Stimulated activated naive CD4-positive, alpha-beta T cell treated with Interleukin-2 at 50 U/mL for 16 hours (primary cell): ENCODE results near the gene NAT9.
A peak's percentile ranks its signal among the peaks of the same experiment; 100 is the strongest.

Experiments
- DNase-seq: peaks from one replicate; lab custom pipeline; 2025; lab: John Stamatoyannopoulos, UW

Gene NAT9

DNA sequence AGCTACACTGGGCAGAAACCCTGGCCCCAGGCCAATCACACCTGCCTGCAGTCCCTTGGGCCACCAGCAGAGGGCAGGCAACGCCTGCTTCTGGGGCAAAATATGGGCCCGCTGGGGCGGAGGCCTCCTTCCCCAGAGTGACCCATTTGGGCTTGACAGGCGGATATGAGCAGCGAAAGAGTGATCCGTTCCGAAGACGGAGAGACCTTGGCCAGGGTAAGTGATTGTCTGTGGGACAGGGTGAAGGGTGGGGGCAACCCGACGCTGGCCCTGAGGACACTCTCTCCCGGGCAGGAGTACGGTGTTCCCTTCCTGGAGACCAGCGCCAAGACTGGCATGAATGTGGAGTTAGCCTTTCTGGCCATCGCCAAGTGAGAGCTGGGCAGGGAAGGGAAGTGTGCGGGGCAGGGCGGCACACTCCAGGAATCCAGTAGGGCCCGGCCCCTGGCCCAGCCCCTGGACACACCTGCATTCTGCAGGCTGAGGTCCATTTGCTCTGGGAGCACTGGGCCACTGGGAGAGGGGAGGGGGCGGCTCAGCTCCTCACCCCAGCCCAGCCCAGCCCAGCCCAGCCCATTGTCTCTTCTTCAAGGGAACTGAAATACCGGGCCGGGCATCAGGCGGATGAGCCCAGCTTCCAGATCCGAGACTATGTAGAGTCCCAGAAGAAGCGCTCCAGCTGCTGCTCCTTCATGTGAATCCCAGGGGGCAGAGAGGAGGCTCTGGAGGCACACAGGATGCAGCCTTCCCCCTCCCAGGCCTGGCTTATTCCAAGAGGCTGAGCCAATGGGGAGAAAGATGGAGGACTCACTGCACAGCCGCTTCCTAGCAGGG lies 31.2 kb downstream of the NAT9 start:
- peak; percentile 80 for DNase-seq

DNA sequence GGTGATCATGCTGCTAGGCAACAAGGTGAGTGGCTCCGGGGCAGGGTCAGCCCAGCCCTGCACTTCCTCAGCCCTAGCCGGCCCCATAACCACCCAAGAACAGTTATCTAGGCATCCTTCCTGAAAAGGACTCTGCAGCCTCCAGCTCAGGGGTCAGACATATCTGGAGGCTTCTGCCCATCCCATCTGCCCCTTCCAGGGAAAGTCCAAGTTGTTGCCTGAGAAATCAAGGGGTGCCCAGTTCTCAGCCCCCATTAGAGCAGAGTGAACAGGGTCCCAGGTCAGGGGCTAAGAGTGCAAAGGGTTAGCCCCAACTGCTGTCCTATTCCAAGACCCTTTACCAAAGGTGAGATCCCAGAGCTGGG lies 31.8 kb downstream of the NAT9 start:
- DNase-seq = no peak

DNA sequence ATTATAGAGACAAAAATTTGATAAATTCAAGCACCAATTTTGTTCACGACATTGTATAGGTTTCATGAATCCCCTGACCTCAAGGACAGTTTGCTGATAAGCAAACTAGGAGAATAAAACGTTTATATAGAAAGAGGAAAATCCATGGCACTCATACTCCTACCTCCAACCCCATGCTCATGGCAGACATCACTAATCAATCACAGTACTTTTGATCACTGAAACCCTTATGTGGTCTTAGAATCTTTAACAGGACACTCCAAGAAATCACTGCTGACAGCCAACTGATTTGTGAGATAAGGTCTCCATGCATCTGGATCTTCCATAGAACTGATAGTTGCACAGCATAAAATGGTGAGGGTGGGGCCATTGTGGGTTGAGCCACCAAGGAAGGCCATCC lies 32.4 kb downstream of the NAT9 start:
- no peak for DNase-seq

DNA sequence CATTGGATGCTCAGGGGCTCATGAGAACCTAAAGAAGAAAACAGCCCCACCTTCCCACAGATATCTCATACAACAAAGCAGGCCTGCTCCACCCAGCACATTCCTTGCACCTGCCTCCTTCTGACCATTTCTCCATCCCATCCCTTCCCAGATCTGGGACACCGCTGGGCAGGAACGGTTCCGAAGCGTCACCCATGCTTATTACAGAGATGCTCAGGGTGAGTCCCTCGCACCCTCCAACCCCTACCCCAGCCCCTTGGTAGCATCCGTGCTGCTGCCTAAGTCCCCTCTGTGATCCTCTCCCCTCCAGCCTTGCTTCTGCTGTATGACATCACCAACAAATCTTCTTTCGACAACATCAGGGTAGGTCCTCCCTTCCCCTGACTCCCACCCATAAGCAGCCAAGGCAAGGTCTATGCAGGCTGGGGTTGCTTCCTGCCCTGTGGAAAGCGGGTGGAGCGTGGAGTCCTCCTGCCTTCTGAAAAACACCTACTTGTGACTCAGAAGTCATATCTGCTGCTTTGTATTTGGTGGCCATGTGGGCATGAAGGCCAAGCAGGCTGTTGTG lies 33.1 kb downstream of the NAT9 start:
- no peak for DNase-seq

DNA sequence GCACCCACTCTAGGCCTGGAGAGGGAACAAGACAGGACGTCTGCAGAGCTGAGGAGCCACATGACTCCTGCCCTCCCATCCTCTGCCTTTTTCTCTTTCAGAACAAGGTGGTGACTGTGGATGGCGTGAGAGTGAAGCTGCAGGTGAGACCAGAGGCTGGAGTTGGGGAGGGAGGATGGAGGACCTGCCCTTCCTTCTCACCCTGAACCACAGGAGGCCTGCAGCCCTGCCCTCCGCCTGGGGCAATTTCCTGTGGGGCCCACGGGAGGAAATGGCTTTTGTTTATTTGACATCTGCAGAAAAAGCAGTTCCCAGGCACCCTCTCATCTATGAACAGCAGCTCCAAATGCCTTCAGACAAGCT lies 34.0 kb downstream of the NAT9 start:
- DNase-seq = peak; percentile 29

DNA sequence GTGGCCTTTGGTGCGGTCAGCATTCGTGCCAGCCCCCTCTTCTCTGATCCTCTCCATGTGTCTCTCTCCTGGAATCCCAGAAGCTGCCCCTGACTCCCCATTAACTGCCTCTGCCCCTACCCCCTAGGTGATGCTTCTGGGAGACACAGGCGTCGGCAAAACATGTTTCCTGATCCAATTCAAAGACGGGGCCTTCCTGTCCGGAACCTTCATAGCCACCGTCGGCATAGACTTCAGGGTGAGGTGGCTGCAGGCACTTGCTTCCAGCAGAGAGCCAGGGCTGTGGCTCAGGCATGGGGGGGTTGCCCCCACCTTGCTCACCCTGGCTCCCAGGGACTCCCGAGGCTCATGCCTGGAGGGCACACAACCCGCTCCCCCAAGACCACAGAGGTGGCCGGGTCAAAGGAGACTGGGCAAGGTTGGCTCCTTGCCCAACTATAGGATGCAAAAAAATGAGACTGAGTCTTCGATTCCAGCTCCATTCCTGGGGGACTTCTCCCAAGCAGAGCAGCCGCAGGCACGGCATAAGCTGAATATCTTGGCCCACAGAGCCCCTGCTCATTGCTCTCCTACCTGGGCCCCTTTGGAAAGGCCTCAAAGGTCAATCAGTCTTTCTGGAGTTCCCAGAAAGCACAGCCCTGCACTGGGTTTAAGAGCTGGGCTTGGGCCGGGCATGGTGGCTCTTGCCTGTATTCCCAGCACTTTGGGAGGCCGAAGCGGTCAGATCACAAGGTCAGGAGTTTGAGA lies 35.3 kb downstream of the NAT9 start:
- DNase-seq = no peak

DNA sequence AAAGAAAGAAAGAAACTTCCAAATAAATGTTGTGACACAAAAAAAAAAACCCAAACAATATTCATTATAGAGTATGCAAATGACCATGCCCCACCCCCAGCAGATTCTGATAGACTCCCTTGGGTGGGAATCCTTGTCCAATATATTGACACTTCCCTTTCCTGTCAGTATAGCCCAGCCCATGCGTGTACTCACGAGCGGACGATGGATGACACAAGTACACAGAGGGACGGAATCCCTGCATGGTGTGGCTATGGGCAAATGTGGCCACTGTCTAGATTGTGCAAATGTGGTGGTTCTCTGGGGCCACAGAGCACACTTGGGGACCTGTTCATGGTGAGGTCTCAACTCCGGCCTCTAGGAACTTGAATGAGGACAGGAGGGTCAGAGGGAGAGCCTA lies 36.0 kb downstream of the NAT9 start:
- DNase-seq = no peak

DNA sequence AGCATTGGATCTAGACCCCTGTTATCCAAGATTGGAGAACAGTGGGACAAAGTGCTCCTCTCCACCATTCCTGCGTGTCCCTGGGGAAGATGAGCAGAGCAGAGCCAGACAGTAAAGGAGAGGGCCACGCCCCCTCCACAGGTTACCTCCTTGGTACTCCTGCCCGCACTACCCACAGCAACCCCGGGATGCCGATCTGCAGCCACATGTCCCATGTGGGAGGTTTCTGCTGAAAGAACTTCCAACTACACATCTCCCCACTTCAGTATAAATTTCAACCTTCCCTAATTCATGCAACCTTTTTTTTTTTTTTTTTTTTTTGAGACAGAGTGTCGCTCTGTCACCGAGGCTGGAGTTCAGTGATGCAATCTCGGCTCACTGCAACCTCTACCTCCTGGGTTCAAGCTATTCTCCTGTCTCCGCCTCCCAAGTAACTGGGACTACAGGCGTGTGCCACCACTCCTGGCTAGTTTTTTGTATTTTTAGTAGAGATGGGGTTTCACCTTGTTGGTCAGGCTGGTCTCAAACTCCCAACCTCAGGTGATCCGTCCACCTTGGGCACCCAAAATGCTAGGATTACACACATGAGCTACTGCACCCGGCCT lies 36.8 kb downstream of the NAT9 start:
- DNase-seq = no peak

DNA sequence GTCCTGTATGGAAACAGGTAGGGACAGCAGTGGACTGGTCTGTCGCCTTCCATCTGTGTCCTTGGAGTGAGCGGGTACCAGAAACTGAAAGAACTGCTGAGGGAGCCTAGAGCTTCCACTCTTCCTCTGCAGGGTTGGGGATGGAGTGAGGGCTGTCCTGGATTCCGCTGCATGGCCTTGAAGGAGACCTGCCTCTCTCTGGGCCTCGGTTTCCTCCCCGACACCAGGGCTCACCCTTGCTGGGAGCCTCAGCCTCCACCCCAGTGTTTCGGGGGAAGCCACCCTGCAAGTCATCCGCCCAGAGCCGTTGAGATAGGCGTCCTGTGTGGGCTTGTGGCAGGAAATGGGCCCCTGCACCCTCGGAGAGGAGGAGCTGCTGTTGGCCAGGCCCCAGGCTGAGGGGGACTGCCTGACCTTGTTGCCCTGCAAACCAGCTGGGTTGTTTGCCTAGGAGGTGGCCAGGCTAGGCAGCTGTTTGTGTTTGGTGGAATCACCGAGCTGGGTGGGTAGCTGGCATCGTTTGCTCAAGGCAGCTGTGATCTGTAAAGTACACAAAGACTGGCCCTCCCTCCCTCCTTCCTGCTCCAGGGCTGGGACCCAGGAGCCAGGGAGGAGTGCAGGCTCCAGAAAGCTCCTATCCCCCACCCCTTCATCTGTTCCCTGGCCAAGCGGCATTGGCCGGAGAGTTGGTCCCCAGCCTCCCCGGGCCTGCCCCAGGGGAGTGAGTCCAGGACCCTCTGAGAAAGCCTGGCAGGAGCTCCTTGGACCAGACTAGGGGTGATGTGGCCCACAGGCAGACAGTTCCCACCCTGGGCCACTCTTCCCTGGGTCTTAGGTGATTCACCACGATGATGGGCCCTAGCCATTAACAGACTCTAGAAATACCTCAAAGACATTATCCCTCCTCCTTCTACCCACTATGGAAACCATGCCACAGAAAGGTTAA lies 37.8 kb downstream of the NAT9 start:
- DNase-seq = peak; percentile 72

DNA sequence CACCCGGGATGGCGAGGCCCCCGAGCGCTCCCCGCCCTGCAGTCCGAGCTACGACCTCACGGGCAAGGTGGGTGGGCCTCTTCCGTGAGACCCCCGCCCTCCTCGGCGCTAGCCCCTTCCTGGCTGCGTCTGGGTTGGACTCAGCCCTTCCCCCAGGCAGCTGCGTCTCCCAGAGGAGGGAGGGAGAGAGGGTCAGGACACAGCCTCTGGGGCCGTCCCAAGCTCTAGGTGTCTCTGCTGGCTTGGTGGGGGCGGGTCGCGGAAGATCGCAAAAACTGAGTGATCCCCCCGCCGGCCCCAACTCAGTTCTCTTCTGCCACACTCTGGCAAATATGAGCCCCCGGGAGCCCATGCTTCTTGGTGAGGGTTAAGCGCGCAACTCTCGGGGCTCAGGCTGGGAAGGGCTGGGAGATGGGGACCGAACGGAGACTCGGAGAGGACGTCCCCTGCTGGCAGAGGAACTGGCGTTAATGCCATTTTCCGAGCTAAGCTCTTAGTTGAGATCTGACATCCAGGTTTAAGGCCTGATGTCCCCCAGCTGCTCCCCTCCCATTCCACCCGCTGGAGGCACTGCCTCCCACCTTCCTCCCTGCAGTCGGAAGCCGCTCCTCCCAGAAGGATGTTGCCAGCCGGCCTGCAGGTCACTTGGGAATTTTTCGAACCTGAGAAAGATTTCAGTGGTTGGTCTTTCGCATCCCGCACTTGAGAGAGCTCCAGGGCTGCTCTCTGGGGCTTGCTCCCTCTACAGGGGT lies 38.7 kb downstream of the NAT9 start:
- peak; percentile 27 for DNase-seq

DNA sequence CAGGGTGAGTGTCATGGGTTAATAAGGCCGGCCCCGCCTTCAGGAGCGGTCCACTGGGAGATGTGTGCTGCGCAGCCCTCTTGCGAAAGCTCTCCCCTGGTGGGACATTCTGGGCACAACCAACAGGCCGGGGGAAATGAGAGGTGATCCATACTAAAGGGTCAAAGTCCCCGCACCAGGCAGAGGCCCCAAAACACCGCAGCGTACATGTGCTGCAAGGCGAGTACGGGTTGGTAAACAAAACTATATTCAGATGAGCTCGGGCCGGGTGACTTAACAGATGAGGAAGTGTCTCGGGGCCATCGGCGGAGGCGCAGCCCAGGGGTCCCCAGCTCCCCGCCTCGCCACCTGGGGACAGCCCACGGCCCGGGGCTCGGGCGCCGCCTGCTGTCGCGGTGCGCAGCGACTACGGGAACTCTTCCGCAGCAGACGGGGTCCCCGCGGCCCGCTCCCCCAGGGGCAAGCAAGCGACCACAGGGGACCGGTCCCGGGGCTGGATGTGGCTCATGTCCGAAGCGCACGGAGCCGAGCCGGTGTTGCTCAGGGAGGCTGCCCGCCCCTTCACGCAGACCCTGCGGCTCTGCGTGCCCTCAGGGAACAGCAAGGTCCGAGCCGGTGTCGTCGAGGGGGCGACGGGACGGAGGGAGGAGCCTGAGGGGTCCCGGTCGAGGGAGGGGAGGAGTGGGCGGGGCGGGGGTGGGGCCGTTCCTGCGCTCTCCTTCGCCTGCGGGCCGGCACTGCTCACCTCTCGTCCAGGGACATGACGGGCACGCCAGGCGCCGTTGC lies 39.4 kb downstream of the NAT9 start, which contains the start of gene RAB37:
Gene RAB37, plus strand, starts transcription at position 744 of the 786 bp plus-strand sequence. Its CDS starts 17 bp downstream, at position 761.
- peak; percentile 37 for DNase-seq

DNA sequence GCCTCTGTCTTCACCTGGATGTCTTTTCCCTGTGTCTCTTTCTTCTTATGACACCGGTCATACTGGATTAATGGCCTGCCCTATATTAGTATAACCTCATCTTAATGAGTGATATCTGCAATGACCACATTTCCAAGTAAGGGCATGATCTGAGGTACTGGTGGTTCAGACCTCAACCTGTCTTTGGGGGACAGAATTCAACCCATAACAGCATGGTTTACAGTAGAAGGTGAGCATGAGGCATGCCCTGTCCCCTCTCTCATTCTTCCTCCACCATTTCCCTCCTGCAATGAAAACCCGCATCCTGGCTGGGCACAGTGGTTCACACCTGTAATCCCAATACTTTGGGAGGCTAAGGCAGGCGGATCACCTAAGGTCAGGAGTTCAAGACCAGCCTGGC lies 41.9 kb downstream of the NAT9 start:
- DNase-seq = no peak

DNA sequence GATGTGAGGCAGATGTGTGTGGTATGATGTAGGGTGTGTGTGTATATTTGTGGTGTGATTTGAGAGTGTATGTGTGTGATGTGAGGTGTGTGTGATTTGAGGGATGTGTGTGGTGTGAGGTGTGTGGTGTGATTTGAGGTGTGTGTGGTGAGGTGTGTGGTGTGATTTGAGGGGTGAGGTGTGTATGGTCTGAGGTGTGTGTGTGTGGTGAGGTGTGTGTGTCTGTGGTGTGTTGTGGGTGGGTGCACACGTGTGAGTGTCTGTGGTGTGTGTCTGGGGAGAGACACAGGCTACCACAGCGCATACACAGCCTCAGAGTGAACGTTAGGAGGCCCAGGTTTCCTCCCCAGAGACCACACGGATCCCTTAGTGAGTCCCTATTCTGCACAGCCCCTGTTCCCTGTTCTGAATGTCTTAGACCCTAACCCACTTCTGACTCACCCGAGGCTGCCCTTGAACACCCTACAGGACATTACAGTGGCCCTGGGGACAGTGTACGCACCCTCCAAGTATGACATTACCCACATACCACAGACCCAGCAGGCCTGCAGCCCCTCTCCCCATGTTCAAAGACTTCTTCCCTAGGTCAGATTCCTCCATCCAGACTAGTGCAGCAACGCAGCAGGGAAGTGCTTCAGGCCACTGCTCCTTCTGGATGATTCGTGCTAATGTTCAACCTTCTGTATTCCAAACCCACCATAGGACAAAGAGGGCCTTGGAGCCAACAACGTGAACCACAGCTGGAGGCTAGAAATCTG lies 42.6 kb downstream of the NAT9 start:
- no peak for DNase-seq

DNA sequence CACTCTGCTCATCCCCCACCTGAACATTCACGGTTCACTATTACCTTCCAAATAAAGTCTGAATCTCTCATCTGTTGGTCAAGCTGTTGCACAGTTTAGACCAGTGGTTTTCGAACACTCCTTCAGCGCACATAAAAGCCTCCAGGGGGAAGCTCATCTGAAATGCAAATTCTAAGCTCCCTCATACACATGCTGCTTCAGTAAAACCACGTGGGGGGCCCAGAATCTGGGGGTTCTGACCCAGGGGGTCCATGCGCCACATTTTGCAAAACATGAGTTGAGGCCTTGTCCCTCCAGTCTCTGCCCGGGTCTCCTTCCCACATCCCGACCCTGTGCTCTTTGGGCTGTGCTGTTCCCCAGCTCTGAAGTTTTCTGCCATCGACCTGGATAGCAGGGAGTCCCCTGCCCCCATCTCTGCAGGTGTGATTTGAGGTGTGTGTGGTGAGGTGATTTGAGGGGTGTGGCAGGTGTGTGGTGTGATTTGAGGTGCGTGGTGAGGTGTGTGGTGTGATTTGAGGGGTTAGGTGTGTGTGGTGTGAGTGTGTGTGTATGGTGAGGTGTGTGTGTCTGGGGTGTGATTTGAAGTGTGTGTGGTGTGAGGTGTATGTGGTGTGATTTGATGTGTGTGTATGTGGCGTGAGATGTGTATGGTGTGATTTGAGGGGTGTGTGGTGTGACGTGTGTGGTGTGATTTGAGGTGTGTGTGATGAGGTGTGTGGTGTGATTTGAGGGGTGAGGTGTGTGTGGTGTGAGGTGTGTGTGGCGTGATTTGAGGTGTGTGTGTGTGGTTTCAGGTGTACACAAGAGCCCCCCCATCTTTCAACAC lies 43.9 kb downstream of the NAT9 start:
- no peak for DNase-seq

DNA sequence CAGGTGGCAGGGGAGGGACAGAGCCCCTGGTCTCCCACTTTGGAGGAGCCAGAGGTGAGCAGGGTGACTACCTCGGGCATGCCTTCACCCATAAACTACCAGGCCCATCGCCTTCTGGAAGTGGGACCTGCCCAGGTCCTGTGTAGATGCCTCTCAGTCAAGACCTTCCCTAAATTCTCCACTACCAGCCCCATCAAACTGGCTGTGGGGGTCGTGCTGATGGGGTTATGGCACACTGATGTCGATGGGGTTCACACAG lies 44.9 kb downstream of the NAT9 start:
- DNase-seq = no peak

DNA sequence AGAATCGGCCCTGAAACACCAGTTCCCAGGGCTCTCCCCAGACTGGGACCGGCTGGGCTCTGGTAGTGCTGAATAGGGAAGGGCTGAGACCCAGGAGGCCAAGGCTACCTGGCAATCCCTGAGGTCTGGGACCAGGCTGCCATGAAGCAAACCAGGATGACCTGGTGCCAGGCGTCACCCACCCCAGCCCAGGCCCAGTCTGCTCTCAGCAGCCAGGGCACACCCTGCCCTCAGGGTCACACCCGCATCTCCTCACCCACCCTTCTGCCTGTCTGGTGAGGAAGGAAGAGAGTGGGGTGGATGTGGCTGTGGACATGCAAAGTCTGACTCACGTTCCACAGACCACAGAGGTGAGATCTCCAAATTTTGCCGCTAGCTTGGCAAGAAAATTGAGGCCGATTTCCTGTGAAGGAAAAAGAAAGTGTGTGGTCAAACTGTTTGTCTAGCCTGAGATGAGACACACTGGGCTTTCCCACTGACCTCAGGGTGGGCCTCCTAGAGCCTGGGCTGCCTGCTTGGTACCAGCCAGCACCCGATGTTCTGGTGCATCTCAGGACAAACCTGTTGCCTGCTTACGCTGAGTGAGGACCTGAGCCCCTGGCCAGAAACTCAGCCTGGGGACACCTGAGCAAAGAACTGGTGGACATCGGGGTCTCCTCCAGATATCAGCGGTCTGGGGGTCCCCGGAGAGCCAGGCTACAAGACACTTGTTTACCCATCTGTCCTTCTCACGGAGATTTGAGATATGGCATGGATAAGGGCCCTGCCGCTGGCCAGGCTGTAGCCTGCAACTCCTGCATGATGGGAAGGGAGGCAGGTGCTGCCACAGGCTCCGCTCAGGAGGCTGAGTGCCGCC lies 45.4 kb downstream of the NAT9 start:
- peak; percentile 48 for DNase-seq

DNA sequence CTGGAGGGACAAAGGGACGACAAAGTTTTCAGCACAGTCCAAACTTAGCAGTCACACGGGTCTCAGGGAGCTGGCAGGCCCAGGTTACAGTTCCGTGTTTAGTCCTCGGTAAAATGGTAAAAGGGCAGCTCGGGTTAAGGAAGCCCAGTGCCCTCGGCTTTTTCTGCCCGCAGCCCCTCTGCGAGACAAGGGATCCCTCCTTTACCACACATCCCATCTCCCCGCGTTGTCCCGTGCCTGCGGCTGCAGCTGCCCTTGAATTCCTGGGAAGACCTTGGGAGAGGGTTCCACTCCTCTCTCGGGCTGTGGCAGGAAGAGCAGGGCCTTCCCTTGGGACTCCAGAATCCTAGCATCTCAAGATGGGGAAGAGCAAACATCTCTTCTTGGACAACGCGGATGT lies 46.3 kb downstream of the NAT9 start:
- no peak for DNase-seq

DNA sequence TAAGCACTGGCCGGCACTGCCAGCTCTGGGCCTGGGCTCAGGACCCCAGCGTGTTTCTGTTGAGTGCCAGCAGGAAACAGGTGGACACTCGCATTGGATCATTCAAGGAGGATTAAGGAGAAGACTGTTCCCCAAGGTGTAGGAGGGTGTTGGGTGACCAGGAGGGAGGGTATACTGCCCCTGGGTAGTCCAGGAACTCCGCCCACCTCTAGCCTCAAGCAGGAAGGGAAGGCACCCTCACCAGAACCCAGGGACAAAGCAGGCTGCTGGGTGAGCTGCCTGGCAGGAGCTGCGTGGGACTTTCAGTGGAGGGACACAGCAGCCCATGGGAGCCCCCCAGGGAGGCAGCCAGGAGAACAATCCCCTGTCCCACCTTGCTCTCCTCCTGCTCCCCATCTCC lies 46.8 kb downstream of the NAT9 start:
- no peak for DNase-seq
